NCI-H1930 (cell line): ENCODE measurements around the gene PYHIN1.
"Not testable (repeated sequence)": the region's sequence is repeated elsewhere in the genome, so short reads cannot be mapped to it uniquely, and the experiment has no call there.

Source experiments
- DNase-seq, 2 experiments: peaks; one replicate each; lab custom pipeline; 2025; lab: John Stamatoyannopoulos, UW

PYHIN1 gene

GRCh38 chr1:158979229-158979628 lies 47.9 kb downstream of the PYHIN1 start:
- no peak for DNase-seq

- DNase-seq: no peak
These were observed 51.9 kb downstream of the PYHIN1 start for GRCh38 chr1:158983235-158983634.

GRCh38 chr1:158984386-158984785 lies 53.0 kb downstream of the PYHIN1 start:
- DNase-seq: no peak

- no peak for DNase-seq
These were observed 58.1 kb downstream of the PYHIN1 start for GRCh38 chr1:158989424-158989823.

GRCh38 chr1:158992787-158993312 lies 61.5 kb downstream of the PYHIN1 start:
- DNase-seq: no peak

GRCh38 chr1:158996998-158997397 lies 65.6 kb downstream of the PYHIN1 start:
- no peak for DNase-seq

GRCh38 chr1:158998037-158998780 lies 66.9 kb downstream of the PYHIN1 start:
- no peak for DNase-seq

GRCh38 chr1:158998781-158999161 lies 67.4 kb downstream of the PYHIN1 start:
- peak; percentile 26 to 41 for DNase-seq

- no peak for DNase-seq
These were observed 68.1 kb downstream of the PYHIN1 start for GRCh38 chr1:158999316-159000069.

- DNase-seq: no peak
These were observed 68.7 kb downstream of the PYHIN1 start for GRCh38 chr1:159000070-159000409.

- DNase-seq: no peak
These were observed 69.3 kb downstream of the PYHIN1 start for GRCh38 chr1:159000625-159001024.

- DNase-seq: no peak
These were observed 73.8 kb downstream of the PYHIN1 start for GRCh38 chr1:159005161-159005560.

- DNase-seq: no peak
These were observed 74.3 kb downstream of the PYHIN1 start for GRCh38 chr1:159005676-159006075.

- DNase-seq: not testable (repeated sequence)
These were observed 75.0 kb downstream of the PYHIN1 start for GRCh38 chr1:159006210-159006807.

- no peak for DNase-seq
These were observed 76.4 kb downstream of the PYHIN1 start for GRCh38 chr1:159007726-159008125.

- no peak for DNase-seq
These were observed 77.4 kb downstream of the PYHIN1 start for GRCh38 chr1:159008744-159009188.

GRCh38 chr1:159009287-159009686 lies 77.9 kb downstream of the PYHIN1 start:
- no peak for DNase-seq

GRCh38 chr1:159009704-159010361 lies 78.5 kb downstream of the PYHIN1 start, which contains the start of gene IFI16:
IFI16 (plus strand) TSS chr1:159009907; CDS start chr1:159014681, 4,774 bp downstream.
- DNase-seq: no peak

- no peak for DNase-seq
These were observed 79.0 kb downstream of the PYHIN1 start for GRCh38 chr1:159010391-159010790.

GRCh38 chr1:159011001-159011400 lies 79.6 kb downstream of the PYHIN1 start:
- not testable (repeated sequence) for DNase-seq

GRCh38 chr1:159011751-159012150 lies 80.4 kb downstream of the PYHIN1 start:
- DNase-seq: no peak

GRCh38 chr1:159012495-159012894 lies 81.1 kb downstream of the PYHIN1 start:
- DNase-seq: no peak
